Activated CD8-positive, alpha-beta memory T cell treated with anti-CD3 and anti-CD28 coated beads for 24 hours (primary cell): ENCODE data around the gene TEKT2.
A peak's percentile ranks its signal among the peaks of the same experiment; 100 is the strongest.

Experiments
- DNase-seq: peaks from one replicate; pipeline ENCODE4 v3.0.0-alpha.2; 2020

Gene TEKT2

GRCh38 chr1:36083635-36084496, at the start of gene TEKT2:
TEKT2 (plus strand) TSS chr1:36084094; CDS start chr1:36084922, 828 bp downstream.
- no peak for DNase-seq

- DNase-seq: no peak
These were observed 49.2 kb upstream of the TEKT2 start for GRCh38 chr1:36034692-36035091.

GRCh38 chr1:36035154-36035553, 48.7 kb upstream of the TEKT2 start:
- no peak for DNase-seq

- DNase-seq: no peak
These were observed 43.7 kb upstream of the TEKT2 start for GRCh38 chr1:36040238-36040637.

- DNase-seq: no peak
These were observed 32.1 kb upstream of the TEKT2 start for GRCh38 chr1:36051821-36052220.

- DNase-seq: no peak
These were observed 29.9 kb upstream of the TEKT2 start for GRCh38 chr1:36053978-36054377.

GRCh38 chr1:36055706-36056105, 28.2 kb upstream of the TEKT2 start:
- DNase-seq: no peak

GRCh38 chr1:36062315-36062714, 21.6 kb upstream of the TEKT2 start:
- DNase-seq: no peak

- no peak for DNase-seq
These were observed 16.0 kb upstream of the TEKT2 start for GRCh38 chr1:36067871-36068270.

GRCh38 chr1:36068866-36069265, 15.0 kb upstream of the TEKT2 start:
- no peak for DNase-seq

- DNase-seq: no peak
These were observed 13.5 kb upstream of the TEKT2 start for GRCh38 chr1:36070349-36070748.

GRCh38 chr1:36076979-36077573, 6.8 kb upstream of the TEKT2 start:
- DNase-seq: no peak

GRCh38 chr1:36080236-36080635, 3.7 kb upstream of the TEKT2 start:
- DNase-seq: no peak

- no peak for DNase-seq
These were observed 3.1 kb upstream of the TEKT2 start for GRCh38 chr1:36080801-36081200.

- no peak for DNase-seq
These were observed 1.9 kb upstream of the TEKT2 start for GRCh38 chr1:36081926-36082485.

GRCh38 chr1:36083219-36083618, 675 bp upstream of the TEKT2 start:
- no peak for DNase-seq

- no peak for DNase-seq
These were observed 712 bp downstream of the TEKT2 start for GRCh38 chr1:36084497-36085115.

- DNase-seq: peak; percentile 51
These were observed 1.2 kb downstream of the TEKT2 start for GRCh38 chr1:36085126-36085525.

GRCh38 chr1:36085686-36086526, 2.0 kb downstream of the TEKT2 start:
- peak; percentile 47 for DNase-seq

- DNase-seq: peak; percentile 47
These were observed 2.8 kb downstream of the TEKT2 start for GRCh38 chr1:36086529-36087232.

- DNase-seq: peak; percentile 58
These were observed 3.6 kb downstream of the TEKT2 start for GRCh38 chr1:36087233-36088123.
